K562 (cell line): Measurements from ENCODE around the gene LIX1L.

Experiments
- EGR1 ChIP-seq: fragments of 450-650 bp; conservative IDR thresholded peaks from 2 replicates; pipeline ENCODE4 v1.6.1; 2017; ENCODE audit warnings: mild to moderate bottlenecking
- FOXA1 ChIP-seq: fragments of 450-650 bp; IDR thresholded peaks from 2 replicates; pipeline ENCODE4 v1.6.1; 2016; ENCODE audit warnings: mild to moderate bottlenecking, borderline replicate concordance
- POLR2G ChIP-seq: fragments of 200-400 bp; formaldehyde crosslinking; IDR thresholded peaks from 2 replicates; pipeline ENCODE4 v1.6.1; 2017; ENCODE audit warnings: low read depth, mild to moderate bottlenecking, antibody characterized with exemption, low read length, moderate library complexity
- TOE1 ChIP-seq, 2 experiments: fragments of 450-650 bp in 1 of 2; sonication (generic) in 1 of 2; formaldehyde crosslinking in 1 of 2; IDR thresholded peaks; 2 replicates each; pipeline versions ENCODE4 v1.7.1 to v1.8.0; 2016 to 2022; ENCODE audit warnings: borderline replicate concordance in 2 of 2, mild to moderate bottlenecking in 2 of 2, antibody characterized with exemption in 1 of 2, inconsistent platforms in 1 of 2, low read depth in 1 of 2, missing genetic modification reagents in 1 of 2, moderate library complexity in 1 of 2
- ZNF165 ChIP-seq: fragments of 250-450 bp; sonication (Bioruptor Pico); IDR thresholded peaks from 2 replicates; pipeline ENCODE4 v1.4.0; 2020; ENCODE audit warnings: borderline replicate concordance
- TF ChIP-seq, protein P1 (sequence below), 2 experiments: fragments of 450-650 bp; IDR thresholded peaks; 2 replicates each; pipeline ENCODE4 v1.6.1; 2016; ENCODE audit warnings: mild to moderate bottlenecking in 2 of 2, borderline replicate concordance in 1 of 2, low read depth in 1 of 2, moderate library complexity in 1 of 2
- TF ChIP-seq, protein P2 (sequence below): sonication (generic); formaldehyde crosslinking; IDR thresholded peaks from 2 replicates; pipeline ENCODE4 v1.8.0; 2023; ENCODE audit warnings: mild to moderate bottlenecking, missing genetic modification reagents

GRCh38 chr1:145997016-145997717, 39.4 kb upstream of the LIX1L start:
- TF ChIP-seq POLR2G (no peak), TOE1 (IDR thresholded peaks at IDR 0.05; ENCODE audit: borderline replicate concordance) (no peak; the same call in 1 of the 2 replicates), TOE1 (CRISPR knock-in tag; IDR thresholded peaks at IDR 0.05; ENCODE audit: borderline replicate concordance, low read depth) (no peak), FOXA1 (no peak), EGR1 (0 out of 2 replicates have a peak, but pooled peaks have one; percentile 31), ZNF165 (CRISPR knock-in tag) (no peak)
- TF ChIP-seq, protein P1, sequence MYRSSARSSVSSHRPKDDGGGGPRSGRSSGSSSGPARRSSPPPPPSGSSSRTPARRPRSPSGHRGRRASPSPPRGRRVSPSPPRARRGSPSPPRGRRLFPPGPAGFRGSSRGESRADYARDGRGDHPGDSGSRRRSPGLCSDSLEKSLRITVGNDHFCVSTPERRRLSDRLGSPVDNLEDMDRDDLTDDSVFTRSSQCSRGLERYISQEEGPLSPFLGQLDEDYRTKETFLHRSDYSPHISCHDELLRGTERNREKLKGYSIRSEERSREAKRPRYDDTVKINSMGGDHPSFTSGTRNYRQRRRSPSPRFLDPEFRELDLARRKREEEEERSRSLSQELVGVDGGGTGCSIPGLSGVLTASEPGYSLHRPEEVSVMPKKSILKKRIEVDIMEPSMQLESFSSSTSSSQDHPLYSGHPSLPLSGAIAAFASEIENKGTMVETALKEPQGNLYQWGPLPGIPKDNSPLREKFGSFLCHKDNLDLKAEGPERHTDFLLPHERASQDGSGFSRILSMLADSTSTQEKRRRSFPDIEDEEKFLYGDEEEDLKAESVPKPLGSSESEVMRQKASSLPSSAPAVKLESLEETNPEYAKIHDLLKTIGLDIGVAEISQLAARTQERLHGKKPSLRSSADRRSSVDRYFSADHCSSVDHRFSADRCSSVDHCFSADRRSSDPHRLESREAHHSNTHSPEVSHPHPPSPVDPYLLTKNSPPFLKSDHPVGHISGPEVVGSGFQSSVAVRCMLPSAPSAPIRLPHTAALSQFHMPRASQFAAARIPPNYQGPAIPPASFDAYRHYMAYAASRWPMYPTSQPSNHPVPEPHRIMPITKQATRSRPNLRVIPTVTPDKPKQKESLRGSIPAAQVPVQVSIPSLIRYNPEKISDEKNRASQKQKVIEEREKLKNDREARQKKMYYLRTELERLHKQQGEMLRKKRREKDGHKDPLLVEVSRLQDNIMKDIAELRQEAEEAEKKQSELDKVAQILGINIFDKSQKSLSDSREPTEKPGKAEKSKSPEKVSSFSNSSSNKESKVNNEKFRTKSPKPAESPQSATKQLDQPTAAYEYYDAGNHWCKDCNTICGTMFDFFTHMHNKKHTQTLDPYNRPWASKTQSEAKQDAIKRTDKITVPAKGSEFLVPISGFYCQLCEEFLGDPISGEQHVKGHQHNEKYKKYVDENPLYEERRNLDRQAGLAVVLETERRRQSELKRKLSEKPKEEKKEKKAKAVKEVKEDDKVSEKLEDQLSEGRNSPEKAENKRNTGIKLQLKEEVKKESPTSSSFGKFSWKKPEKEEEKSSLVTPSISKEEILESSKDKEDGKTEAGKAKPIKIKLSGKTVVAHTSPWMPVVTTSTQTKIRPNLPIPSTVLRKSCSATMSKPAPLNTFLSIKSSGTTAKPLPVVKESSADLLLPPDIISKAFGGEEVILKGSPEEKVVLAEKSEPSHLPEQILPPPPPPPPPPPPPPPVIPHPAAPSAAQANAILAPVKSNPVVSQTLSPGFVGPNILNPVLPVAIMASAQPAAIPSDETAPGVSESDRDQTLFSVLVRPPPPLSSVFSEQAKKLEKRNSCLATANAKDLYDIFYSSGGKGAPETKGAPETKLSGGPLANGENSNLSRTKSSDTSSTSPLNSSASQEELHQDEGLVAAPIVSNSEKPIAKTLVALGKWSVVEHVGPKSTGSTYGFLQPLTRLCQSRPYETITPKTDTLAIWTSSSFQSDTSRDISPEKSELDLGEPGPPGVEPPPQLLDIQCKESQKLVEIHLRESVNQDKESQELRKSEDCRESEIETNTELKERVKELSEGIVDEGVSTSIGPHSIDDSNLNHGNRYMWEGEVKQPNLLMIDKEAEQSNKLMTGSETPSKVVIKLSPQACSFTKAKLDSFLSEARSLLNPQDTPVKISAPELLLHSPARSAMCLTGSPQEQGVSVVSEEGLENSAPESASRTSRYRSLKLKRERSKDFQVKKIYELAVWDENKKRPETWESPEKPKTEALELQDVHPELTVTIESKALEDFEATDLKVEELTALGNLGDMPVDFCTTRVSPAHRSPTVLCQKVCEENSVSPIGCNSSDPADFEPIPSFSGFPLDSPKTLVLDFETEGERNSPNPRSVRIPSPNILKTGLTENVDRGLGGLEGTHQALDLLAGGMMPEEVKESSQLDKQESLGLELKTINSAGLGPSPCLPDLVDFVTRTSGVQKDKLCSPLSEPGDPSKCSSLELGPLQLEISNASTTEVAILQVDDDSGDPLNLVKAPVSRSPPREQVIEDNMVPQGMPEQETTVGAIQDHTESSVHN (IDR thresholded peaks at IDR 0.05; ENCODE audit: borderline replicate concordance in 1 of 2, low read depth in 1 of 2): no peak
- TF ChIP-seq, protein P2, sequence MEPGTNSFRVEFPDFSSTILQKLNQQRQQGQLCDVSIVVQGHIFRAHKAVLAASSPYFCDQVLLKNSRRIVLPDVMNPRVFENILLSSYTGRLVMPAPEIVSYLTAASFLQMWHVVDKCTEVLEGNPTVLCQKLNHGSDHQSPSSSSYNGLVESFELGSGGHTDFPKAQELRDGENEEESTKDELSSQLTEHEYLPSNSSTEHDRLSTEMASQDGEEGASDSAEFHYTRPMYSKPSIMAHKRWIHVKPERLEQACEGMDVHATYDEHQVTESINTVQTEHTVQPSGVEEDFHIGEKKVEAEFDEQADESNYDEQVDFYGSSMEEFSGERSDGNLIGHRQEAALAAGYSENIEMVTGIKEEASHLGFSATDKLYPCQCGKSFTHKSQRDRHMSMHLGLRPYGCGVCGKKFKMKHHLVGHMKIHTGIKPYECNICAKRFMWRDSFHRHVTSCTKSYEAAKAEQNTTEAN: no peak
